Measurements from ENCODE around the gene LILRA6.
"Not testable (repeated sequence)": the region's sequence is repeated elsewhere in the genome, so short reads cannot be mapped to it uniquely, and the experiment has no call there.

GRCh38 chr19:54289160-54289559 lies 46.6 kb upstream of the LILRA6 start:
- not testable (repeated sequence) for TF ChIP-seq POLR2AphosphoS5 (IDR thresholded peaks at IDR 0.05); CTCF (IDR thresholded peaks at IDR 0.05; ENCODE audit: poor library complexity, severe bottlenecking); MXI1 (conservative IDR thresholded peaks at IDR 0.05; ENCODE audit: poor library complexity, severe bottlenecking); EP300 (conservative IDR thresholded peaks at IDR 0.05; ENCODE audit: poor library complexity, severe bottlenecking); REST (IDR thresholded peaks at IDR 0.05; ENCODE audit: borderline replicate concordance); SMC3 (conservative IDR thresholded peaks at IDR 0.05; ENCODE audit: poor library complexity)
